ENCODE measurements around the gene ARID1B. TPM values are rescaled to one million over a fixed set of nuclear protein-coding genes. Genes with fewer than 3 reads are reported as not detected.

ARID1B gene
- total and polyA plus RNA-seq, 2 of the 4 experiments (the other 2 are of a cell fraction): 14.5 to 20.1 TPM

- no peak for DNase-seq
- Histone ChIP-seq H2BK5ac (ENCODE audit: low read depth, low read length, poor library complexity, severe bottlenecking) (no peak overlapping the region), H3K14ac (replicated peaks; ENCODE audit: low read depth, low read length) (no peak overlapping the region), H4K20me1 (ENCODE audit: insufficient read depth, low read length) (peaks cover 26% of the 10 kb centered on the region), H3K9me3 (ENCODE audit: control insufficient read depth, insufficient read depth, low read length) (no peaks in the 10 kb centered on the region), H2AK5ac (ENCODE audit: low read depth, low read length) (no peak overlapping the region), H3K4me1 (ENCODE audit: control insufficient read depth, insufficient read depth, low read length) (no peaks in the 10 kb centered on the region; the same call in 1 of the 2 replicates), H3K36me3 (ENCODE audit: control insufficient read depth, insufficient read depth, low read length) (no peaks in the 10 kb centered on the region), H3K18ac (ENCODE audit: low read depth, low read length) (no peak overlapping the region), H3K79me1 (ENCODE audit: low read depth in 1 of 2, low read length in 2 of 2) (peaks cover 30 to 54% of the 10 kb centered on the region in 2 experiments), H4K5ac (ENCODE audit: low read depth, low read length) (no peak overlapping the region), H2BK120ac (ENCODE audit: low read depth, low read length) (no peak overlapping the region), H3K9ac (ENCODE audit: low read depth, low read length) (no peak overlapping the region), H2BK15ac (ENCODE audit: low read depth, low read length) (no peak overlapping the region), H3K23ac (ENCODE audit: low read depth, low read length) (no peak overlapping the region), H3K27me3 (ENCODE audit: control insufficient read depth, insufficient read depth, low read length) (no peaks in the 10 kb centered on the region), H3K9me1 (ENCODE audit: insufficient read depth, low read length) (peaks cover 13% of the 10 kb centered on the region; the same call in 1 of the 2 replicates), H3K4ac (ENCODE audit: low read depth, low read length) (no peak overlapping the region), H4K8ac (ENCODE audit: low read depth in 2 of 2, low read length in 2 of 2) (no peak overlapping the region), H3K4me3 (ENCODE audit: insufficient read depth, low read depth, low read length) (no peak overlapping the region), H2AFZ (replicated peaks; ENCODE audit: low read length, poor library complexity) (no peak overlapping the region), H4K91ac (ENCODE audit: insufficient read depth, low read depth, low read length) (no peak overlapping the region), H2BK20ac (ENCODE audit: low read depth, low read length) (no peak overlapping the region), H3K56ac (ENCODE audit: extremely low read depth, insufficient read depth, low read length) (no peak overlapping the region), H2AK9ac (replicated peaks; ENCODE audit: low read depth, low read length, poor library complexity) (no peak overlapping the region), H3K4me2 (ENCODE audit: low read depth, low read length) (no peak overlapping the region), H3K27ac (ENCODE audit: insufficient read depth, low read length) (no peak overlapping the region)
- intact Hi-C loops (cut with micrococcal nuclease) (no loop called here), dilution Hi-C loops (cut with HindIII; ENCODE audit: low sequenced_read_pairs, unreplicated experiment) (no loop called here), in situ Hi-C loops (cut with MboI; ENCODE audit: low sequenced_read_pairs) (no loop called here)
- no CpG with 5 or more reads among the region's 9 CpGs for WGBS, 2 experiments (ENCODE audit: extremely low coverage in 2 of 2, insufficient read length in 1 of 2)
- BruUV-seq (replicated peaks): no TSS peak
- TF ChIP-seq RFX5 (IDR thresholded peaks at IDR 0.05; ENCODE audit: low read depth, low read length): no peak
- no peak for TF ChIP-seq RCOR1 (IDR thresholded peaks at IDR 0.05; ENCODE audit: insufficient replicate concordance, low read length)
- TF ChIP-seq CEBPB (IDR thresholded peaks at IDR 0.05; ENCODE audit: low read depth, low read length): no peak
- TF ChIP-seq POLR2A (IDR thresholded peaks at IDR 0.05; ENCODE audit: low read depth, low read length): no peak
- TF ChIP-seq RAD21 (IDR thresholded peaks at IDR 0.05; ENCODE audit: low read length): no peak
- TF ChIP-seq MAFK (IDR thresholded peaks at IDR 0.05; ENCODE audit: low read depth, low read length): no peak
- TF ChIP-seq USF2 (IDR thresholded peaks at IDR 0.05; ENCODE audit: low read depth, low read length): no peak
- TF ChIP-seq BHLHE40 (IDR thresholded peaks at IDR 0.05; ENCODE audit: low read depth, low read length): no peak
- no peak for TF ChIP-seq SMC3 (IDR thresholded peaks at IDR 0.05; ENCODE audit: low read depth, low read length)
- TF ChIP-seq ELK1 (IDR thresholded peaks at IDR 0.05; ENCODE audit: borderline replicate concordance, low read depth, low read length): no peak
- TF ChIP-seq FOS (IDR thresholded peaks at IDR 0.05; ENCODE audit: low read depth, low read length): no peak
- TF ChIP-seq CTCF (conservative IDR thresholded peaks at IDR 0.05; ENCODE audit: low read depth, low read length): no peak
- no peak for TF ChIP-seq NFE2L2 (IDR thresholded peaks at IDR 0.05; ENCODE audit: low read depth, low read length)
- TF ChIP-seq CHD1 (IDR thresholded peaks at IDR 0.05; ENCODE audit: low read depth, low read length): no peak
- TF ChIP-seq MXI1 (IDR thresholded peaks at IDR 0.05; ENCODE audit: borderline replicate concordance, low read depth, low read length): no peak
- no peak for TF ChIP-seq MAZ (IDR thresholded peaks at IDR 0.05; ENCODE audit: borderline replicate concordance, low read depth, low read length)
- POLR2A ChIA-PET (ENCODE audit: unreplicated experiment): no interaction called here
- CTCF ChIA-PET: no interaction called here
- no peak for ATAC-seq (ENCODE audit: low read depth)
Measured at GRCh38 chr6:156901309-156902019, 124.3 kb downstream of the ARID1B start.

Data from IMR-90 (cell line).